ENCODE results near the gene CGA. TPM values are rescaled to one million over a fixed set of nuclear protein-coding genes. Genes with fewer than 3 reads are reported as not detected.

Gene CGA
- total RNA-seq, 4 donors from 2014 or later, result not detected

- H3K27ac ChIP-seq, result no peak overlapping the region
- no peaks in the 10 kb centered on the region for H3K4me1 ChIP-seq
- peaks cover 0 to 4% of the 10 kb centered on the region in 2 donors for H3K27me3 ChIP-seq
- no peak for DNase-seq (ENCODE audit: low spot score in 2 of 2)
- no peaks in the 10 kb centered on the region for H3K9me3 ChIP-seq
- H3K4me3 ChIP-seq, result no peak overlapping the region
- TF ChIP-seq EP300 (IDR thresholded peaks at IDR 0.05) (no peak), POLR2A (IDR thresholded peaks at IDR 0.05) (no peak), CTCF (IDR thresholded peaks at IDR 0.05) (no peak)
- no peaks in the 10 kb centered on the region for H3K36me3 ChIP-seq
- 61 to 72% methylated on average over 3 of the region's 3 CpGs for WGBS, 2 donors
These were observed 2.5 kb downstream of the CGA start for GRCh38 chr6:87092435-87092834.

DNA sequence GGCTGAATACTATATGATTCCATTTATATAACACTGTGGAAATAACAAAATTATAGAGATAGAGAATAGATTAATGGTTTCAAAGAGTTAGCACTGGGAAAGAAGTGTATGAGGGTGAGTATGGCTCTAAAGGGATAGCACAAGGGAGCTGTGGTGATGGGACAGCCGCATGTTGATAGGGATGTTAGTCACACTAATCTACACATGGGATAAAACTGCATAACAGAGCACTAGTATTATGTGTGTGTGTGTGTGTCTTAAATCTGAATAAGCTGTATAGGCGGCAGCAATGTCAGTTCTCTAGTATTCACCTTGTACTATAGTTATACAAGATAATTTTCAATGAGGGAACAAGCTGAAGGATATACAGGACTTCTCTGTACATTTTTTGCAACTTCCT, 5.8 kb downstream of the CGA start:
- TF ChIP-seq POLR2A (IDR thresholded peaks at IDR 0.05) (no peak), EP300 (IDR thresholded peaks at IDR 0.05) (no peak), CTCF (IDR thresholded peaks at IDR 0.05) (no peak)
- no peaks in the 10 kb centered on the region for H3K4me1 ChIP-seq

DNA sequence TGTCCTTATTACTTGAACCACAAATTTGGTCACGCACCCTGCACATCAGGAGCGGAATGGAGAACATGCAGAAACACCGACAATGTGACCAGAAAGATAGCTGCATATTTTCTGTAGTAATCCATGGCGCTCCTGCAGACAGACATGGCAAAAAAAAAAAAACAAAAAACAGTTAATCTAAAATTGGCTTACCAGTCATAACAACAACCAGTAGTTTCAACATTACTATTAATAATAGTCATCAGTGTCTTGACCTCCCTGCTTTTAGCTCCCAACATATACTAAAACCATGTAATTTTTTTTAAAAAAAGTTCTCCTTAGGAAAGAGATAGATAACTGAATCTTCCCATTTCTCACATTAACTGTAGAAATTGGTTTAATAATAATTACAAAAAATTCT, 6.8 kb downstream of the CGA start:
- Histone ChIP-seq H3K4me1 (no peaks in the 10 kb centered on the region), H3K36me3 (no peaks in the 10 kb centered on the region), H3K27ac (no peak overlapping the region), H3K9me3 (no peaks in the 10 kb centered on the region), H3K27me3 (no peaks in the 10 kb centered on the region), H3K4me3 (no peak overlapping the region)
- 90 to 91% methylated on average over 4 of the region's 4 CpGs for WGBS, 2 donors
- TF ChIP-seq EP300 (IDR thresholded peaks at IDR 0.05), result no peak
- no peak for TF ChIP-seq CTCF (IDR thresholded peaks at IDR 0.05)
- TF ChIP-seq POLR2A (IDR thresholded peaks at IDR 0.05), result no peak
- no peak for DNase-seq (ENCODE audit: low spot score in 2 of 2)

More for the DNA sequence above, 5.8 kb downstream of the CGA start:
- Histone ChIP-seq H3K27me3 (no peaks in the 10 kb centered on the region), H3K4me3 (no peak overlapping the region), H3K36me3 (no peaks in the 10 kb centered on the region), H3K9me3 (no peaks in the 10 kb centered on the region), H3K27ac (no peak overlapping the region)
- WGBS, 2 donors, result 92 to 93% methylated on average over 2 of the region's 2 CpGs
- no peak for DNase-seq (ENCODE audit: low spot score in 2 of 2)

- no peaks in the 10 kb centered on the region for H3K4me1 ChIP-seq
- no peak for DNase-seq (ENCODE audit: low spot score in 2 of 2)
- no peaks in the 10 kb centered on the region for H3K36me3 ChIP-seq
- no peaks in the 10 kb centered on the region for H3K9me3 ChIP-seq
- no peak overlapping the region for H3K4me3 ChIP-seq
- TF ChIP-seq POLR2A (IDR thresholded peaks at IDR 0.05) (no peak), CTCF (IDR thresholded peaks at IDR 0.05) (no peak), EP300 (IDR thresholded peaks at IDR 0.05) (no peak)
- no peaks in the 10 kb centered on the region for H3K27me3 ChIP-seq
- 90 to 92% methylated on average over 2 of the region's 2 CpGs for WGBS, 2 donors
- no peak overlapping the region for H3K27ac ChIP-seq
These were observed 12.7 kb downstream of the CGA start for GRCh38 chr6:87082160-87082721.

DNA sequence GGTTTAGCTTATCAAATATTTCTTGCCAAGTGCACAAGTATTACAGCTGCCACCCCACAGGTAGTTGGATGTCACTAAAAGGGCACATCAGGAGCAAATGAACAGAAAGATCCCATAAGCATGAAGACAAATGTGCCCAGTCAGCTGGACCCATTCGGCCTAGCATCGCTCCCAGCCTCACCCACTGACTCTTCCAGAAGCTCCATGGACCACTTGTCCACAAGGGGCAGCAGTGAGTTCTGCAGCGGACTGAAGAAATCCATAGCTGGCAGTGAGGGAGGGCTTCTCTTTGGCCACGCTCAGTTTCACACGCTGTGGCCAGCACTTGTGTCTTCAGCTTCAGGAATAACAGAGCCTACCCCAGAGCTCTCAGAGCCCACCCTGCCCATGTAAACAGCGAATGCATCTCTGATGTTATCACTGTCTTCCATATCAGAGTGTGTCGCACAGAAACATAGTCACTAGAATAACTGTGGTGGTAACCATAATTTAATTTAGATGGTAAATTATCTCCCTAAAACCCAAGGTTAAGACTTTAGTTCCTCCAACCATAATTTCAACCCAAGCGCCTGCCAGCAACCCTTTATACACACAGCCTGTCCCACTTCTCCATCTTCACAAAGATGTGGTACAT, 15.8 kb downstream of the CGA start:
- H3K36me3 ChIP-seq, result no peaks in the 10 kb centered on the region
- no peaks in the 10 kb centered on the region for H3K9me3 ChIP-seq
- no peaks in the 10 kb centered on the region for H3K4me1 ChIP-seq
- H3K27ac ChIP-seq, result no peak overlapping the region
- 36 to 42% methylated on average over 7 to 8 of the region's 8 CpGs for WGBS, 2 donors
- DNase-seq (ENCODE audit: low spot score in 2 of 2), result peak; percentile 49 to 68
- no peak overlapping the region for H3K4me3 ChIP-seq
- TF ChIP-seq CTCF (IDR thresholded peaks at IDR 0.05) (peak; percentile 48 to 93 (median 80)), EP300 (IDR thresholded peaks at IDR 0.05) (no peak), POLR2A (IDR thresholded peaks at IDR 0.05) (no peak)
- no peaks in the 10 kb centered on the region for H3K27me3 ChIP-seq
